H9 (cell line): ENCODE data around the gene LIPA. TPM values are rescaled to one million over a fixed set of nuclear protein-coding genes. Genes with fewer than 3 reads are reported as not detected.

ENCODE experiments used
- DNase-seq: peaks from one replicate; pipeline ENCODE4 v3.0.0-alpha.2; 2017
- H2AFZ ChIP-seq: one replicate; pipeline ENCODE4 v1.6.1; 2013; ENCODE audit warnings: mild to moderate bottlenecking, low read length, control low read depth, moderate library complexity
- H2AK5ac ChIP-seq: 2 replicates; pipeline ENCODE4 v1.6.1; 2013; ENCODE audit warnings: low read length, control low read depth, mixed read lengths; ENCODE audit not compliant: insufficient read length
- H2BK120ac ChIP-seq: one replicate; pipeline ENCODE4 v1.6.1; 2013; ENCODE audit warnings: low read depth, mild to moderate bottlenecking, low read length, control low read depth, inconsistent platforms; ENCODE audit not compliant: poor library complexity, severe bottlenecking
- H2BK12ac ChIP-seq: 2 replicates; pipeline ENCODE4 v1.6.1; 2013; ENCODE audit warnings: low read length, control low read depth, mixed read lengths, low read depth; ENCODE audit not compliant: insufficient read length
- H2BK15ac ChIP-seq: 2 replicates; pipeline ENCODE4 v1.6.1; 2013; ENCODE audit warnings: low read depth, low read length, control low read depth
- H2BK20ac ChIP-seq: one replicate; pipeline ENCODE4 v1.6.1; 2013; ENCODE audit warnings: low read depth, mild to moderate bottlenecking, low read length, control low read depth, inconsistent platforms; ENCODE audit not compliant: poor library complexity, severe bottlenecking
- H2BK5ac ChIP-seq: 2 replicates; pipeline ENCODE4 v1.6.1; 2013; ENCODE audit warnings: low read length, control low read depth, mixed read lengths; ENCODE audit not compliant: insufficient read length
- H3K14ac ChIP-seq: 2 replicates; pipeline ENCODE4 v1.6.1; 2013; ENCODE audit warnings: low read length, control low read depth; ENCODE audit not compliant: insufficient read depth
- H3K18ac ChIP-seq: 2 replicates; pipeline ENCODE4 v1.6.1; 2013; ENCODE audit warnings: low read depth, mild to moderate bottlenecking, mixed read lengths, low read length, control low read depth; ENCODE audit not compliant: insufficient read length
- H3K23ac ChIP-seq: 2 replicates; pipeline ENCODE4 v1.6.1; 2013; ENCODE audit warnings: low read length, control low read depth, mixed read lengths, low read depth; ENCODE audit not compliant: insufficient read length
- H3K23me2 ChIP-seq: 2 replicates; pipeline ENCODE4 v1.6.1; 2013; ENCODE audit warnings: low read depth, mild to moderate bottlenecking, mixed read lengths, low read length, control low read depth; ENCODE audit not compliant: insufficient read length, poor library complexity, severe bottlenecking
- H3K27ac ChIP-seq: 2 replicates; pipeline ENCODE4 v1.5.1; 2013; ENCODE audit warnings: low read length, control low read depth, mixed read lengths, low read depth; ENCODE audit not compliant: insufficient read length
- H3K27me3 ChIP-seq: 2 replicates; pipeline ENCODE4 v1.6.1; 2013; ENCODE audit warnings: low read length, control low read depth, inconsistent platforms; ENCODE audit not compliant: insufficient read depth
- H3K4ac ChIP-seq: 2 replicates; pipeline ENCODE4 v1.6.1; 2013; ENCODE audit warnings: low read depth, mild to moderate bottlenecking, control low read depth, inconsistent platforms, low read length, moderate library complexity
- H3K4me1 ChIP-seq: 2 replicates; pipeline ENCODE4 v1.6.1; 2013; ENCODE audit warnings: low read length, control low read depth, inconsistent platforms; ENCODE audit not compliant: insufficient read depth
- H3K4me2 ChIP-seq: 2 replicates; pipeline ENCODE4 v1.6.1; 2013; ENCODE audit warnings: low read length, control low read depth, mixed read lengths; ENCODE audit not compliant: insufficient read length, insufficient read depth
- H3K56ac ChIP-seq: 2 replicates; pipeline ENCODE4 v1.6.1; 2013; ENCODE audit warnings: low read depth, mild to moderate bottlenecking, mixed read lengths, low read length, control low read depth; ENCODE audit not compliant: insufficient read length
- H3K79me1 ChIP-seq: 2 replicates; pipeline ENCODE4 v1.6.1; 2013; ENCODE audit warnings: low read depth, mild to moderate bottlenecking, moderate library complexity, low read length, control low read depth, inconsistent platforms; ENCODE audit not compliant: insufficient read depth, poor library complexity, severe bottlenecking
- H3K79me2 ChIP-seq: 2 replicates; pipeline ENCODE4 v1.6.1; 2013; ENCODE audit warnings: low read length, control low read depth, inconsistent platforms; ENCODE audit not compliant: insufficient read depth
- H3K9ac ChIP-seq: 2 replicates; pipeline ENCODE4 v1.6.1; 2013; ENCODE audit warnings: low read length, control low read depth, mixed read lengths; ENCODE audit not compliant: insufficient read length; ENCODE audit errors: extremely low read depth
- H3K9me3 ChIP-seq: one replicate; pipeline ENCODE4 v1.6.1; 2013; ENCODE audit warnings: low read depth, low read length, inconsistent platforms; ENCODE audit not compliant: control insufficient read depth
- H3T11ph ChIP-seq: one replicate; pipeline ENCODE4 v1.6.1; 2013; ENCODE audit warnings: mild to moderate bottlenecking, low read length, control low read depth, inconsistent platforms
- H4K20me1 ChIP-seq: one replicate; pipeline ENCODE4 v1.6.1; 2013; ENCODE audit not compliant: control insufficient read depth, insufficient read length, insufficient read depth
- H4K5ac ChIP-seq: 2 replicates; pipeline ENCODE4 v1.6.1; 2013; ENCODE audit warnings: low read depth, mild to moderate bottlenecking, mixed read lengths, low read length, control low read depth; ENCODE audit not compliant: insufficient read length
- H4K8ac ChIP-seq: replicated peaks from 2 replicates; pipeline ENCODE4 v1.6.1; 2013; ENCODE audit warnings: low read length, control low read depth, mixed read lengths, low read depth; ENCODE audit not compliant: insufficient read length
- H4K91ac ChIP-seq: 2 replicates; pipeline ENCODE4 v1.6.1; 2013; ENCODE audit warnings: low read depth, mild to moderate bottlenecking, moderate library complexity, mixed read lengths, low read length, control low read depth; ENCODE audit not compliant: insufficient read length
- H3K27ac Mint-ChIP-seq, 3 experiments: 2 replicates in 2 of 3; 3 replicates in 1 of 3; pipeline ENCODE4 v1.8.0; 2020 to 2021; ENCODE audit warnings: mixed read lengths in 3 of 3, mild to moderate bottlenecking in 1 of 3, moderate library complexity in 1 of 3
- H3K27me3 Mint-ChIP-seq: 2 replicates; pipeline ENCODE4 v1.8.0; 2021; ENCODE audit warnings: low read depth, mild to moderate bottlenecking, moderate library complexity, mixed read lengths
- H3K36me3 Mint-ChIP-seq, 3 experiments: 2 replicates in 2 of 3; 3 replicates in 1 of 3; pipeline ENCODE4 v1.8.0; 2020 to 2021; ENCODE audit warnings: low read depth in 3 of 3, mixed read lengths in 3 of 3; ENCODE audit not compliant: insufficient read depth in 1 of 3
- H3K4me1 Mint-ChIP-seq, 2 experiments: 2 replicates each; pipeline ENCODE4 v1.8.0; 2020; ENCODE audit warnings: mixed read lengths in 2 of 2
- H3K4me3 Mint-ChIP-seq, 2 experiments: 2 replicates in 1 of 2; 3 replicates in 1 of 2; pipeline ENCODE4 v1.8.0; 2020 to 2021; ENCODE audit warnings: mild to moderate bottlenecking in 2 of 2, mixed read lengths in 2 of 2, moderate library complexity in 1 of 2
- H3K9me3 Mint-ChIP-seq, 2 experiments: 2 replicates in 1 of 2; 3 replicates in 1 of 2; pipeline ENCODE4 v1.8.0; 2020; ENCODE audit warnings: mild to moderate bottlenecking in 2 of 2, mixed read lengths in 2 of 2, moderate library complexity in 1 of 2
- CTCF ChIP-seq: fragments of 200-600 bp; sonication (generic); conservative IDR thresholded peaks from 3 replicates; pipeline ENCODE4 v1.8.0; 2021; ENCODE audit warnings: antibody characterized with exemption, mild to moderate bottlenecking
- WGBS: extraction: QIAGEN DNeasy Blood & Tissue Kit; methylation state at CpG from one replicate; pipeline ENCODE4 v1.1.7; 2013; ENCODE audit warnings: missing lambda C conversion rate, low lambda C conversion rate, mixed read lengths; ENCODE audit not compliant: insufficient read length; ENCODE audit errors: extremely low coverage; 5-methylcytosine and 5-hydroxymethylcytosine counted together
- total RNA-seq: library from RNA; stranded (reverse); gene quantifications from 2 replicates; pipeline ENCODE4 v1.2.1, GENCODE V29; 2021

The LIPA gene
- total RNA-seq, 1 experiment from 2014 or later = 20.9 TPM

GRCh38 chr10:89273680-89274079 lies 22.1 kb upstream of the LIPA start:
- Mint-ChIP-seq H3K36me3 (no peaks in the 10 kb centered on the region), H3K4me1 (peaks cover 8 to 12% of the 10 kb centered on the region in 2 experiments; a peak in 3 of 4 replicates), H3K27me3 (no peaks in the 10 kb centered on the region), H3K4me3 (no peak overlapping the region), H3K9me3 (no peaks in the 10 kb centered on the region), H3K27ac (no peak overlapping the region)
- H3K23me2 ChIP-seq = no peaks in the 10 kb centered on the region
- no peak overlapping the region for H3K18ac ChIP-seq
- no peaks in the 10 kb centered on the region for H3K9me3 ChIP-seq
- no peaks in the 10 kb centered on the region for H3K79me1 ChIP-seq
- no peak overlapping the region for H3K4me2 ChIP-seq
- no peaks in the 10 kb centered on the region for H3K4me1 ChIP-seq
- no peak overlapping the region for H2BK20ac ChIP-seq
- H3K23ac ChIP-seq = no peak overlapping the region
- H3K27me3 ChIP-seq = no peaks in the 10 kb centered on the region
- no peak overlapping the region for H4K8ac ChIP-seq
- WGBS = no CpG with 5 or more reads among the region's 2 CpGs
- H4K5ac ChIP-seq = no peak overlapping the region
- H2BK5ac ChIP-seq = no peak overlapping the region
- H3T11ph ChIP-seq = no peak overlapping the region
- no peak overlapping the region for H2BK12ac ChIP-seq
- no peaks in the 10 kb centered on the region for H3K79me2 ChIP-seq
- H3K9ac ChIP-seq = no peak overlapping the region
- no peak overlapping the region for H3K14ac ChIP-seq
- no peak overlapping the region for H3K27ac ChIP-seq
- H2BK15ac ChIP-seq = no peak overlapping the region
- no peak for TF ChIP-seq CTCF
- no peak overlapping the region for H3K4ac ChIP-seq
- no peak overlapping the region for H3K56ac ChIP-seq
- H2AK5ac ChIP-seq = no peak overlapping the region
- no peaks in the 10 kb centered on the region for H4K20me1 ChIP-seq
- H4K91ac ChIP-seq = no peak overlapping the region
- DNase-seq = no peak
- no peak overlapping the region for H2AFZ ChIP-seq
- no peak overlapping the region for H2BK120ac ChIP-seq
